Caco-2 (cell line): ENCODE results near the gene UNKL. TPM values are rescaled to one million over a fixed set of nuclear protein-coding genes. Genes with fewer than 3 reads are reported as not detected.

Experiments
- BruUV-seq: library from RNA; stranded (reverse); fragments of 400-500 nt; replicated peaks from 2 replicates; lab custom pipeline; 2021; lab: Mats Ljungman, UMichigan
- CTCF ChIA-PET: fragments of 300-600 bp; sonication (Branson Sonifier 250); formaldehyde crosslinking; loops from one replicate; lab custom pipeline; 2022; ENCODE audit warnings: antibody characterized with exemption; lab: Charles Lee
- POLR2A ChIA-PET: fragments of 300-600 bp; sonication (Branson Sonifier 250); formaldehyde crosslinking; loops from one replicate; lab custom pipeline; 2022; ENCODE audit warnings: antibody characterized with exemption; lab: Charles Lee
- DNase-seq, 2 experiments: peaks; one replicate each; pipeline versions ENCODE4 v3.0.0 to v3.0.0-alpha.2; 2020 to 2022
- H3K27me3 ChIP-seq: replicated peaks from 2 replicates; pipeline ENCODE4 v1.6.0; 2011; ENCODE audit warnings: low read length; ENCODE audit not compliant: control insufficient read depth, insufficient read depth
- H3K36me3 ChIP-seq: 2 replicates; pipeline ENCODE4 v1.5.1; 2011; ENCODE audit warnings: low read length; ENCODE audit not compliant: control insufficient read depth, insufficient read depth
- H3K4me1 ChIP-seq: fragments of 250-450 bp; sonication (Bioruptor Pico); 2 replicates; pipeline ENCODE4 v1.5.1; 2020; ENCODE audit warnings: mild to moderate bottlenecking
- H3K4me3 ChIP-seq: 2 replicates; pipeline ENCODE4 v1.5.1; 2011; ENCODE audit warnings: low read depth, mild to moderate bottlenecking, control low read depth, low read length
- H3K9me3 ChIP-seq: fragments of 250-450 bp; sonication (Bioruptor Pico); 2 replicates; pipeline ENCODE4 v1.5.1; 2020; ENCODE audit warnings: mild to moderate bottlenecking, moderate library complexity
- H3K27ac Mint-ChIP-seq: one replicate; pipeline ENCODE4 v1.8.0; 2022; ENCODE audit warnings: mixed read lengths; ENCODE audit not compliant: unreplicated experiment
- H3K27me3 Mint-ChIP-seq: one replicate; pipeline ENCODE4 v1.8.0; 2022; ENCODE audit warnings: mixed read lengths; ENCODE audit not compliant: insufficient read depth, unreplicated experiment
- H3K36me3 Mint-ChIP-seq: one replicate; pipeline ENCODE4 v1.8.0; 2022; ENCODE audit warnings: mild to moderate bottlenecking, mixed read lengths; ENCODE audit not compliant: insufficient read depth, unreplicated experiment
- H3K4me1 Mint-ChIP-seq: one replicate; pipeline ENCODE4 v1.8.0; 2022; ENCODE audit warnings: low read depth, mixed read lengths; ENCODE audit not compliant: unreplicated experiment
- H3K4me3 Mint-ChIP-seq: one replicate; pipeline ENCODE4 v1.8.0; 2022; ENCODE audit warnings: mild to moderate bottlenecking, moderate library complexity, mixed read lengths; ENCODE audit not compliant: unreplicated experiment
- H3K9me3 Mint-ChIP-seq: one replicate; pipeline ENCODE4 v1.8.0; 2022; ENCODE audit warnings: mixed read lengths; ENCODE audit not compliant: unreplicated experiment
- intact Hi-C: fragments of 100-400 bp; cut with micrococcal nuclease; formaldehyde crosslinking; loops from one replicate; pipeline ENCODE4 v1.10.0; 2022; ENCODE audit not compliant: unreplicated experiment
- total RNA-seq: library from RNA; stranded (reverse); gene quantifications from 2 replicates; pipeline ENCODE4 v1.2.3, GENCODE V29; 2022
- TF ChIP-seq, protein P1 (sequence below), 2 experiments: fragments of 200-600 bp in 1 of 2; IDR thresholded peaks; 1 replicate in 1 of 2; 2 replicates in 1 of 2; pipeline versions ENCODE4 v1.5.1 to v1.8.0; 2011 to 2022; ENCODE audit warnings: antibody characterized with exemption in 1 of 2, control low read depth in 1 of 2, inconsistent platforms in 1 of 2, low read depth in 1 of 2, low read length in 1 of 2, mild to moderate bottlenecking in 1 of 2, moderate library complexity in 1 of 2; ENCODE audit not compliant: insufficient read depth in 1 of 2, severe bottlenecking in 1 of 2, unreplicated experiment in 1 of 2

The UNKL gene
- total RNA-seq, 1 experiment from 2014 or later = 31.2 TPM

GRCh38 chr16:1431497-1432270, 17.2 kb upstream of the UNKL start:
- Histone ChIP-seq H3K27me3 (no peaks in the 10 kb centered on the region), H3K4me3 (no peak overlapping the region), H3K36me3 (no peaks in the 10 kb centered on the region), H3K4me1 (peaks cover 18% of the 10 kb centered on the region), H3K9me3 (no peaks in the 10 kb centered on the region)
- TF ChIP-seq, protein P1, sequence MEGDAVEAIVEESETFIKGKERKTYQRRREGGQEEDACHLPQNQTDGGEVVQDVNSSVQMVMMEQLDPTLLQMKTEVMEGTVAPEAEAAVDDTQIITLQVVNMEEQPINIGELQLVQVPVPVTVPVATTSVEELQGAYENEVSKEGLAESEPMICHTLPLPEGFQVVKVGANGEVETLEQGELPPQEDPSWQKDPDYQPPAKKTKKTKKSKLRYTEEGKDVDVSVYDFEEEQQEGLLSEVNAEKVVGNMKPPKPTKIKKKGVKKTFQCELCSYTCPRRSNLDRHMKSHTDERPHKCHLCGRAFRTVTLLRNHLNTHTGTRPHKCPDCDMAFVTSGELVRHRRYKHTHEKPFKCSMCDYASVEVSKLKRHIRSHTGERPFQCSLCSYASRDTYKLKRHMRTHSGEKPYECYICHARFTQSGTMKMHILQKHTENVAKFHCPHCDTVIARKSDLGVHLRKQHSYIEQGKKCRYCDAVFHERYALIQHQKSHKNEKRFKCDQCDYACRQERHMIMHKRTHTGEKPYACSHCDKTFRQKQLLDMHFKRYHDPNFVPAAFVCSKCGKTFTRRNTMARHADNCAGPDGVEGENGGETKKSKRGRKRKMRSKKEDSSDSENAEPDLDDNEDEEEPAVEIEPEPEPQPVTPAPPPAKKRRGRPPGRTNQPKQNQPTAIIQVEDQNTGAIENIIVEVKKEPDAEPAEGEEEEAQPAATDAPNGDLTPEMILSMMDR (IDR thresholded peaks at IDR 0.05; ENCODE audit: insufficient read depth in 1 of 2, low read depth in 1 of 2, low read length in 1 of 2, severe bottlenecking in 1 of 2, unreplicated experiment in 1 of 2) = no peak
- ChIA-PET POLR2A (interaction anchor here (0.6 to 1.6 kb wide), 3 partner anchors 11 to 24 kb away, joined by 3 to 16 read pairs (median 16); partner anchors contain the start of gene UQCC4), CTCF (interaction anchor here (0.8 to 2.0 kb wide), 4 partner anchors 11 to 89 kb away, joined by 3 to 9 read pairs (median 4); partner anchors contain the start of gene UQCC4)
- Mint-ChIP-seq H3K4me3 (peak overlapping the region; percentile 16), H3K36me3 (peaks cover 2% of the 10 kb centered on the region), H3K27ac (peak overlapping the region; percentile 75), H3K4me1 (no peaks in the 10 kb centered on the region), H3K9me3 (no peaks in the 10 kb centered on the region), H3K27me3 (no peaks in the 10 kb centered on the region)
- DNase-seq = no peak
- no TSS peak for BruUV-seq
- intact Hi-C loops = no loop called here

DNA sequence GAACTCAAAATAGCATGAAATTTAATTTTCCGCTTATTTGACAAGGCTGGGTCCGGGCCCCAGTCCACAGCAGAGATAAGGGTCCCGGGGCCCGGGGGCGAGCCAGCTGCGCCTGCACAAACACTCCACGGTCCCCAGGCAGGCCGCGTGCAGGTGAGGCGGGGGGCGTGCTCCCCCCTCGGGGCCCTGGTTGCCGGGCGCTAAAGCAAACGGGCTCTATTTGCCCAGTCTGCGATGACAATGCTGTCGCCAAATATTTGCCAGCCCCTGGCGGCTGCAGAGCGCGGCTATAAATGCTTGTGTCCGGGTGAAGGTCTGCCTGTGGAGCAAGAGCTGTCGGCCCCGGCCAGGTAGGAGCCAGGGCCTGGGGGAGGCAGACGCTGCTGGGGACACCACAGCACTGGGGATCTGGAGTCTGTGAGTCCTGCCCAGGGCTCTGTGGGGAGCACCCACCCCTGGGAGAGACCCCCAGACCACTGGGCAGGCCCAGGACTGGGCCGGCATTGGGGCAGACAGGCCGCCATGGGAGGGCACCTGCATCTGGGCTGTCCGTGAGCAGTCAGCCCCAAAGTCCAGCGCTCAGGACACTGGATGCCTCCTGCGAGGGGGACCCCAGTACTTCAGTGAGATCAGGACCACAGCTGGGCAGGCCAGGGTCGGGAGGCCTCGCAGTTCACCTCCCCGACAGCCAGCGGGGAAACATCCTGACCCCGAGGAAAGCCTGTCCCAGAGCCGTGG, 16.4 kb upstream of the UNKL start, which contains the start of gene PERCC1:
TSS of gene PERCC1 (plus strand) at position 320 of the 738 bp plus-strand sequence. CDS start 1,516 bp downstream, outside the sequence.
- peak; percentile 89 for DNase-seq
- H3K27me3 ChIP-seq = no peaks in the 10 kb centered on the region
- peaks cover 18% of the 10 kb centered on the region for H3K4me1 ChIP-seq
- peak within 1 kb of the TSS; percentile 52 for H3K4me3 Mint-ChIP-seq
- H3K4me1 Mint-ChIP-seq = no peaks in the 10 kb centered on the region
- H3K36me3 Mint-ChIP-seq = peaks cover 6% of the 10 kb centered on the region
- no peaks in the 10 kb centered on the region for H3K9me3 ChIP-seq
- TF ChIP-seq, protein P1 (IDR thresholded peaks at IDR 0.05; ENCODE audit: insufficient read depth in 1 of 2, low read depth in 1 of 2, low read length in 1 of 2, severe bottlenecking in 1 of 2, unreplicated experiment in 1 of 2) = peak; percentile 34 to 52
- ChIA-PET POLR2A (interaction anchor here (0.6 to 1.6 kb wide), 3 partner anchors 10 to 23 kb away, joined by 3 to 16 read pairs (median 16); partner anchors contain the start of gene UQCC4), CTCF (interaction anchor here (0.5 to 2.0 kb wide), 5 partner anchors 10 to 567 kb away, joined by 3 to 9 read pairs (median 4); partner anchors contain the start of gene UQCC4)
- no peaks in the 10 kb centered on the region for H3K9me3 Mint-ChIP-seq
- no TSS peak for BruUV-seq
- peak within 1 kb of the TSS; percentile 23 for H3K4me3 ChIP-seq
- no peaks in the 10 kb centered on the region for H3K36me3 ChIP-seq
- H3K27me3 Mint-ChIP-seq = no peaks in the 10 kb centered on the region
- peak within 1 kb of the TSS; percentile 75 for H3K27ac Mint-ChIP-seq
- intact Hi-C loops = loop anchor here (1.0 kb wide), 1 partner anchor 16 kb away; no protein-coding TSS in a partner anchor
